ENCODE results near the gene LIPT1.

- no peak for TF ChIP-seq CTCF (IDR thresholded peaks at IDR 0.05)
- no peak for TF ChIP-seq POLR2AphosphoS5 (IDR thresholded peaks at IDR 0.05)
These were observed 14.8 kb downstream of the LIPT1 start for GRCh38 chr2:99169534-99169933.
